Renal cortex interstitium (tissue), 11 donors: Measurements from ENCODE around the gene ARID2. TPM values are rescaled to one million over a fixed set of nuclear protein-coding genes. Genes with fewer than 3 reads are reported as not detected.

Source experiments
- DNase-seq, 11 donors: peaks; one replicate each; pipeline ENCODE4 v3.0.0-alpha.2; 2013; ENCODE audit warnings: low read depth in 9 of 11, low spot score in 4 of 11; ENCODE audit errors: extremely low read depth in 1 of 11
- polyA plus RNA-seq, 3 donors: library from polyadenylated mRNA; unstranded; fragments of 120-200 nt; gene quantifications; one replicate each; pipeline ENCODE4 v1.2.1, GENCODE V29; 2013; ENCODE audit not compliant: insufficient read length in 3 of 3

ARID2 gene
- polyA plus RNA-seq, 3 donors = 38.4 to 42.2 (median 39.0) TPM

GRCh38 chr12:45898094-45898493 is 168.6 kb downstream of the ARID2 start:
- no peak for DNase-seq

- DNase-seq = no peak
Observed at GRCh38 chr12:45907955-45908354, 178.4 kb downstream of the ARID2 start.

DNA sequence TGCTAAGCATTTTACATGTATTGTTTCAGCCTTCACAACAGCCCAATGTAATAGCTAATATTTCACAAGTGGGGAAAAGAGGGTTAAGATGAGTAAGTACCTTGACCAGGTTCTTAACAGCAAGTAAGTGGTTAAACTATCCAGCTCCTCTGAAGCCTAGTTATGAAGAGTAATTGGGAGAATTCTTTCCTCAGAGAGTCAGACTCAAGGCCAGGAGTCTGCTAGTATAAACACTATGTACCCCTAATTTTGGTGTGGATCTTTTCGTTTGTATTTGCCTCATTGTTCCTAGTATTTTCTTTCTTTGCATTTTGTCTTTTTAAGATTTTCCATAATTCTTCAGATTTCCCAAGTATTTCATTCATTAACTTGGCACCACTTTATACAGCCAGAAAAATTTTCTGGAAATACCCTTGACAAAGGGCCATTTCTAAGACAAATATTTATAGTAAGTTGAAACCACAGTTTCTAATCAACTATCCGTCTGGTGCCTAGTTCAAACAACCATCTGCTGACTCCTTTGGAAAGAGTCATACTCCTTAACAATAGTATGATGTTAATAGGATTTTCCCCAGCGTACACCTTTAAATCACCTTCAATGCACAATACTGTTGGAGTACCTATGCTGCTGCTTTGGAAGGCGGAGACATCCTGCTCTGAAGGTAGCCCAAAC is 179.7 kb downstream of the ARID2 start:
- no peak for DNase-seq

- DNase-seq = no peak
Observed at GRCh38 chr12:45912774-45913173, 183.3 kb downstream of the ARID2 start.

- DNase-seq = no peak
Observed at GRCh38 chr12:45913631-45914030, 184.1 kb downstream of the ARID2 start.

- DNase-seq = no peak
Observed at GRCh38 chr12:45914090-45914489, 184.6 kb downstream of the ARID2 start.

GRCh38 chr12:45915405-45915804 is 185.9 kb downstream of the ARID2 start:
- no peak for DNase-seq

- no peak for DNase-seq
Observed at GRCh38 chr12:45918818-45919217, 189.3 kb downstream of the ARID2 start.

GRCh38 chr12:45928309-45928708 is 198.8 kb downstream of the ARID2 start:
- DNase-seq = no peak

DNA sequence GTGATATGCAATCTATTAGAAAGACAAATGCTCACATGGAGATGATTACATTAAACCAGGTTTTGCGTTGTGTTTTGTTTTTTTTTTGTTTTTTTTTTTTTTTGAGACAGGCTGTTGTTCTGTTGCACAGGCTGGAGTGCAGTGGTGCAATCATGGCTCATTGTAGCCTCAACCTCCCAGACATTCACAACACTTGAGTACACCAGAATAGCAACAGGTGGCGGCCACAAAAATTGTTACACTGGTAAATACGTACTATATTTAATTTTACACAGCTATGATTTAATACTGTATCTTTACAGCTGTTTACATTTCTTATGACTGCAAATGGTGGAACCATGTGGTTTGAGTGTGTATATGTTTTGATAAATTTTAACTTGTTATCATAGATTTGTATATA is 200.9 kb downstream of the ARID2 start:
- DNase-seq = no peak

- no peak for DNase-seq
Observed at GRCh38 chr12:45933504-45933903, 204.0 kb downstream of the ARID2 start.

- DNase-seq = no peak
Observed at GRCh38 chr12:45934956-45935355, 205.4 kb downstream of the ARID2 start.

DNA sequence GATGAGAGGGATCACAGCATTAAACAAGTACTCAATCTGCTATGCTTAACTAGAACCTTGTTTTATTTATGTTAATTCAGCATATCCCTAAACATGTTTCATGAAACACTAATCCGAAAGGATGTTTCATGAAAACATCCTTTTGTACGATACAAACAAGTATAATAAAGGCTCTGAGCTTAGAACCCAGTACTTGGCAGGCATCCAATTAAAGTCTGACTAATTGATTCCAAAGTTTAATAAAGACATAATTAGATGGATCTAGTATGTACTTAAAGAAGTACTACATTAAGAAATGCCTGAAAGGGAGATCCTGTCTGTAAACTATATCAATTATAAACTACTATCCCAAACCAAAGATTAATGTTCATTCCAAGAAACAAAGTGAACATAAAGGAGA is 209.1 kb downstream of the ARID2 start:
- DNase-seq = no peak

DNA sequence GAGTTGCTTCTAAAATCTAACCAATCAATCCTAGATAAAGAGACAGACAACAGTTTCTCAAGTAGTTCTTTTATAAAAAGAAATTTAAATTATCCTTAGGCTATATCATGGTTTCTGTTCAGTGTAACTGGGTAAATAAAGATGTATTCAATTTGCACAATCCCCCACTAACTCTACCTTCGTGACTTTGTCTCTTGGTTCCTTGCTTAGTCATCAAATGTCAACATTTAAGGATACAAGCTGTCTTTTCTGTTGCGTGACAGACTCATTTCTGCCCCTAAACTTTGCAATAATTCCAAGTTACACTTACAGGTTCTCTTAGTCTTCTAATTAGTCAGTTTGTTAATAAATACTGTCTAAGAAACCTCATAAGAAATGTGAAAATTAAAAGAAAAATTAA is 210.3 kb downstream of the ARID2 start:
- DNase-seq = no peak

DNA sequence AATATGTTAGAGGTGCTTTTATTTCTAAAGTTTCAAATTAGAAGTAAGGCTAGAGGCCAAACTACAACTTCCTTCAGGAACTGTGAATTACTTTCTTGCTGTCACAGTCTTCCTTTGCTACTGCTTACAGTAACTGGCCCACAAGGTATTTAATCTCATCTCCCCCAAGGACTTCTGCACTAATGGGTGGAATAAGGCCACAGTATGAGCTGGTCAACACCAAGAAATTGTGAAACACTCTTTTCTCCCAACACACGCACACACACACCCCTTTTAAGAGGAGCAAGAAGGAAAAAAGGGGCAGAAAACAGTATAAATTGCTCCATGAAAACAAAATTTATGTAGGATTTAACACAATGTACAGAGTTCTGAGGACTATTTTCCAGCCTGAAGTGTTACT is 215.3 kb downstream of the ARID2 start:
- DNase-seq = no peak

GRCh38 chr12:45946435-45946834 is 216.9 kb downstream of the ARID2 start:
- DNase-seq = no peak

GRCh38 chr12:45948546-45948945 is 219.0 kb downstream of the ARID2 start:
- DNase-seq = no peak
